Fibroblast of lung (primary cell): ENCODE data around the gene FSIP1. TPM values are rescaled to one million over a fixed set of nuclear protein-coding genes. Genes with fewer than 3 reads are reported as not detected.

ENCODE experiments used
- DNase-seq, 2 donors: peaks; one replicate each; pipeline versions ENCODE4 v3.0.0 to v3.0.0-alpha.2; 2010; ENCODE audit warnings: low read depth in 2 of 2
- H2AFZ ChIP-seq: 2 replicates; pipeline ENCODE4 v1.5.1; 2012; ENCODE audit warnings: low read length, control low read depth, inconsistent platforms
- H3K27ac ChIP-seq: 2 replicates; pipeline ENCODE4 v1.5.1; 2011; ENCODE audit warnings: low read length, control low read depth; ENCODE audit not compliant: insufficient read depth
- H3K27me3 ChIP-seq: 2 replicates; pipeline ENCODE4 v1.5.1; 2011; ENCODE audit warnings: mild to moderate bottlenecking, low read length; ENCODE audit not compliant: control insufficient read depth, insufficient read depth
- H3K36me3 ChIP-seq: 2 replicates; pipeline ENCODE4 v1.5.1; 2011; ENCODE audit warnings: low read length; ENCODE audit not compliant: control insufficient read depth, insufficient read depth
- H3K4me1 ChIP-seq: 2 replicates; pipeline ENCODE4 v1.5.1; 2011; ENCODE audit warnings: low read length; ENCODE audit not compliant: control insufficient read depth, insufficient read depth; ENCODE audit errors: extremely low read depth
- H3K4me2 ChIP-seq: 2 replicates; pipeline ENCODE4 v1.5.1; 2011; ENCODE audit warnings: low read length, control low read depth; ENCODE audit not compliant: insufficient read depth; ENCODE audit errors: extremely low read depth
- H3K4me3 ChIP-seq, 4 experiments: fragments of 200-600 bp in 1 of 4; sonication (generic) in 1 of 4; replicated peaks in 1 of 4; 2 replicates each; pipeline ENCODE4 v1.5.1; 2011 to 2016; ENCODE audit warnings: low read length in 4 of 4, low read depth in 3 of 4, mild to moderate bottlenecking in 3 of 4, control low read depth in 2 of 4, inconsistent platforms in 1 of 4, mixed read lengths in 1 of 4; ENCODE audit not compliant: insufficient read depth in 1 of 4; ENCODE audit errors: control extremely low read depth in 1 of 4
- H3K79me2 ChIP-seq: 2 replicates; pipeline ENCODE4 v1.5.1; 2012; ENCODE audit warnings: mild to moderate bottlenecking, low read length, inconsistent platforms; ENCODE audit not compliant: control insufficient read depth, insufficient read depth
- H3K9ac ChIP-seq: 2 replicates; pipeline ENCODE4 v1.5.1; 2011; ENCODE audit warnings: mild to moderate bottlenecking, low read length, control low read depth; ENCODE audit not compliant: insufficient read depth
- H3K9me3 ChIP-seq: 2 replicates; pipeline ENCODE4 v1.5.1; 2012; ENCODE audit warnings: low read depth, low read length; ENCODE audit not compliant: control insufficient read depth, insufficient read depth
- H4K20me1 ChIP-seq: 2 replicates; pipeline ENCODE4 v1.5.1; 2011; ENCODE audit warnings: low read length; ENCODE audit not compliant: control insufficient read depth, insufficient read depth; ENCODE audit errors: extremely low read depth
- CTCF ChIP-seq, 2 donors: IDR thresholded peaks in 1 of 2; conservative IDR thresholded peaks in 1 of 2; 1 replicate in 1 of 2; 2 replicates in 1 of 2; pipeline ENCODE4 v1.5.1; 2011 to 2012; ENCODE audit warnings: low read length in 2 of 2, control low read depth in 1 of 2, inconsistent platforms in 1 of 2, low read depth in 1 of 2, mild to moderate bottlenecking in 1 of 2
- EZH2 ChIP-seq: IDR thresholded peaks from 2 replicates; pipeline ENCODE4 v1.5.1; 2012; ENCODE audit warnings: low read length, control low read depth, mild to moderate bottlenecking; ENCODE audit errors: missing control alignments
- polyA plus RNA-seq, 2 donors: library from polyadenylated mRNA; depleted of rRNA in 1 of 2; stranded (reverse) in 1 of 2; unstranded in 1 of 2; fragments of >200 nt; gene quantifications; 2 replicates each; pipeline ENCODE4 v1.2.1, GENCODE V29; 2011 to 2012; ENCODE audit warnings: missing spikeins in 1 of 2
- total RNA-seq: library from RNA; depleted of rRNA; stranded (reverse); fragments of >200 nt; gene quantifications from 2 replicates; pipeline ENCODE4 v1.2.1, GENCODE V29; 2014

The FSIP1 gene
- total and polyA plus RNA-seq, 2 donors (not counting 1 experiment from before 2014, with no cell fraction given) = 0.50 to 5.1 TPM

- no peaks in the 10 kb centered on the region for H4K20me1 ChIP-seq
- H3K4me2 ChIP-seq = no peak overlapping the region
- no peaks in the 10 kb centered on the region for H3K27me3 ChIP-seq
- H3K36me3 ChIP-seq = no peaks in the 10 kb centered on the region
- H2AFZ ChIP-seq = no peak overlapping the region
- H3K9ac ChIP-seq = no peak overlapping the region
- H3K4me3 ChIP-seq = no peak overlapping the region
- H3K27ac ChIP-seq = no peak overlapping the region
- DNase-seq = peak in 1 of 2 donors; percentile 22
- H3K4me1 ChIP-seq = no peaks in the 10 kb centered on the region
- TF ChIP-seq EZH2 (no peak), CTCF (conservative IDR thresholded peaks at IDR 0.05 in 1 of 2, IDR thresholded peaks at IDR 0.05 in 1 of 2; ENCODE audit: low read depth in 1 of 2, low read length in 2 of 2) (no peak)
- H3K79me2 ChIP-seq = no peaks in the 10 kb centered on the region
- H3K9me3 ChIP-seq = no peaks in the 10 kb centered on the region
Observed at GRCh38 chr15:39746176-39746575, 36.5 kb downstream of the FSIP1 start.

- no peak overlapping the region for H3K4me3 ChIP-seq
- no peaks in the 10 kb centered on the region for H3K36me3 ChIP-seq
- TF ChIP-seq EZH2 (no peak), CTCF (conservative IDR thresholded peaks at IDR 0.05 in 1 of 2, IDR thresholded peaks at IDR 0.05 in 1 of 2; ENCODE audit: low read depth in 1 of 2, low read length in 2 of 2) (no peak)
- H3K9me3 ChIP-seq = no peaks in the 10 kb centered on the region
- no peak overlapping the region for H3K27ac ChIP-seq
- H4K20me1 ChIP-seq = no peaks in the 10 kb centered on the region
- no peaks in the 10 kb centered on the region for H3K27me3 ChIP-seq
- no peak overlapping the region for H3K4me2 ChIP-seq
- H3K79me2 ChIP-seq = no peaks in the 10 kb centered on the region
- H2AFZ ChIP-seq = no peak overlapping the region
- no peak for DNase-seq
- H3K9ac ChIP-seq = no peak overlapping the region
- H3K4me1 ChIP-seq = no peaks in the 10 kb centered on the region
Observed at GRCh38 chr15:39745415-39745814, 37.2 kb downstream of the FSIP1 start.

- H3K27me3 ChIP-seq = no peaks in the 10 kb centered on the region
- no peaks in the 10 kb centered on the region for H4K20me1 ChIP-seq
- no peaks in the 10 kb centered on the region for H3K79me2 ChIP-seq
- no peak overlapping the region for H3K4me3 ChIP-seq
- no peak overlapping the region for H3K9ac ChIP-seq
- no peaks in the 10 kb centered on the region for H3K4me1 ChIP-seq
- H3K27ac ChIP-seq = no peak overlapping the region
- TF ChIP-seq CTCF (conservative IDR thresholded peaks at IDR 0.05 in 1 of 2, IDR thresholded peaks at IDR 0.05 in 1 of 2; ENCODE audit: low read depth in 1 of 2, low read length in 2 of 2) = no peak
- TF ChIP-seq EZH2 = no peak
- H3K9me3 ChIP-seq = no peaks in the 10 kb centered on the region
- no peak overlapping the region for H3K4me2 ChIP-seq
- no peak overlapping the region for H2AFZ ChIP-seq
- H3K36me3 ChIP-seq = no peaks in the 10 kb centered on the region
- no peak for DNase-seq
Observed at GRCh38 chr15:39744334-39745103, 38.1 kb downstream of the FSIP1 start.
